Measurements from ENCODE around the gene RGS6. TPM values are rescaled to one million over a fixed set of nuclear protein-coding genes. Genes with fewer than 3 reads are reported as not detected.

The RGS6 gene
- total RNA-seq, 4 donors from 2014 or later: 0.50 to 6.5 (median 4.7) TPM

DNA sequence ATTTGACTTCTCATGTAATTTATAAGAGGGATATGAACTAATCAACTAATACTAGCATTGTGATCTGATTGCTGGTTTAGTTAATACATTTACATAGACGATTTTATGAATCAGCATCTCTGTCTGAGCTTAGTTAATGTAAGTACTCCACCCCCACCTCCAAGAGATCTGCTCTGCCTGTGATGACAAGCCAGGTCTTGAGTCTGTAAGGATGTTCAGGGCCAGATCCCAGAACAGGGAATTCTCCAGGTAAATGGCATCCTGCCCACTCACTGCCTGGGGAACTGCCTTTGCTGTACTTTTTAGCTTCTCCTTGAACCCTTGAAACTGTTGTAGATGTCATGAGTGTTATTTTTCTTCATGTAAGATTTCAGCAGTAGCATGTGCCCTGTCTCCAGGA, 289.8 kb downstream of the RGS6 start:
- Histone ChIP-seq H3K27ac (no peak overlapping the region), H3K4me1 (no peaks in the 10 kb centered on the region), H3K4me3 (no peak overlapping the region), H3K9me3 (peaks cover 0 to 6% (median 0%) of the 10 kb centered on the region in 3 donors), H3K36me3 (no peaks in the 10 kb centered on the region), H3K27me3 (no peaks in the 10 kb centered on the region)
- 73 to 83% methylated on average over 1 of the region's 1 CpG for WGBS, 2 donors (ENCODE audit: low coverage in 1 of 2)
- TF ChIP-seq EP300 (IDR thresholded peaks at IDR 0.05) (no peak), POLR2AphosphoS5 (IDR thresholded peaks at IDR 0.05) (no peak), POLR2A (IDR thresholded peaks at IDR 0.05) (no peak)
- TF ChIP-seq, protein P1, sequence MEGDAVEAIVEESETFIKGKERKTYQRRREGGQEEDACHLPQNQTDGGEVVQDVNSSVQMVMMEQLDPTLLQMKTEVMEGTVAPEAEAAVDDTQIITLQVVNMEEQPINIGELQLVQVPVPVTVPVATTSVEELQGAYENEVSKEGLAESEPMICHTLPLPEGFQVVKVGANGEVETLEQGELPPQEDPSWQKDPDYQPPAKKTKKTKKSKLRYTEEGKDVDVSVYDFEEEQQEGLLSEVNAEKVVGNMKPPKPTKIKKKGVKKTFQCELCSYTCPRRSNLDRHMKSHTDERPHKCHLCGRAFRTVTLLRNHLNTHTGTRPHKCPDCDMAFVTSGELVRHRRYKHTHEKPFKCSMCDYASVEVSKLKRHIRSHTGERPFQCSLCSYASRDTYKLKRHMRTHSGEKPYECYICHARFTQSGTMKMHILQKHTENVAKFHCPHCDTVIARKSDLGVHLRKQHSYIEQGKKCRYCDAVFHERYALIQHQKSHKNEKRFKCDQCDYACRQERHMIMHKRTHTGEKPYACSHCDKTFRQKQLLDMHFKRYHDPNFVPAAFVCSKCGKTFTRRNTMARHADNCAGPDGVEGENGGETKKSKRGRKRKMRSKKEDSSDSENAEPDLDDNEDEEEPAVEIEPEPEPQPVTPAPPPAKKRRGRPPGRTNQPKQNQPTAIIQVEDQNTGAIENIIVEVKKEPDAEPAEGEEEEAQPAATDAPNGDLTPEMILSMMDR (IDR thresholded peaks at IDR 0.05): no peak
- no peak for ATAC-seq

DNA sequence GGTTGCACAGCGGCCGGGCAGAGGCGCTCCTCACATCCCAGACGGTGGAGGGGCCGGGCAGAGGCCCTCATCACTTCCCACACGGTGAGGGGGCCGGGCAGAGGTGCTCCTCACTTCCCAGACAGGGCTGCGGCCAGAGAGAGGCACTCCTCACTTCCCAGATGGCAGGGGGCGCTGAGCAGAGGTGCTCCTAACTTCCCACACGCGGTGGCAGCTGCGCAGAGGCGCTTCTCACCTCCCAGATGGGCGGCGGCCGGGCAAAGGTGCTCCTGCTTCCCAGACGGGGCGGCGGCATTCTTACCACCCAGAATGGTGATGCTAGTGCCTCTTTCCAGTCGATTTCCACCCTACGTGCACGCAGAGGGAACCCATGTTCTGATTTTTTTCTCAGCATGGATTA, 304.4 kb downstream of the RGS6 start:
- WGBS, 2 donors (ENCODE audit: low coverage in 1 of 2): 95 to 100% methylated on average over 2 to 6 of the region's 22 CpGs
- Histone ChIP-seq H3K27ac (no peak overlapping the region), H3K27me3 (no peaks in the 10 kb centered on the region), H3K4me1 (no peaks in the 10 kb centered on the region), H3K36me3 (no peaks in the 10 kb centered on the region), H3K4me3 (no peak overlapping the region), H3K9me3 (no peaks in the 10 kb centered on the region)
- no peak for ATAC-seq
- no peak for TF ChIP-seq POLR2A (IDR thresholded peaks at IDR 0.05)
- no peak for TF ChIP-seq EP300 (IDR thresholded peaks at IDR 0.05)
- TF ChIP-seq, protein P1 (IDR thresholded peaks at IDR 0.05): no peak
- no peak for TF ChIP-seq POLR2AphosphoS5 (IDR thresholded peaks at IDR 0.05)

DNA sequence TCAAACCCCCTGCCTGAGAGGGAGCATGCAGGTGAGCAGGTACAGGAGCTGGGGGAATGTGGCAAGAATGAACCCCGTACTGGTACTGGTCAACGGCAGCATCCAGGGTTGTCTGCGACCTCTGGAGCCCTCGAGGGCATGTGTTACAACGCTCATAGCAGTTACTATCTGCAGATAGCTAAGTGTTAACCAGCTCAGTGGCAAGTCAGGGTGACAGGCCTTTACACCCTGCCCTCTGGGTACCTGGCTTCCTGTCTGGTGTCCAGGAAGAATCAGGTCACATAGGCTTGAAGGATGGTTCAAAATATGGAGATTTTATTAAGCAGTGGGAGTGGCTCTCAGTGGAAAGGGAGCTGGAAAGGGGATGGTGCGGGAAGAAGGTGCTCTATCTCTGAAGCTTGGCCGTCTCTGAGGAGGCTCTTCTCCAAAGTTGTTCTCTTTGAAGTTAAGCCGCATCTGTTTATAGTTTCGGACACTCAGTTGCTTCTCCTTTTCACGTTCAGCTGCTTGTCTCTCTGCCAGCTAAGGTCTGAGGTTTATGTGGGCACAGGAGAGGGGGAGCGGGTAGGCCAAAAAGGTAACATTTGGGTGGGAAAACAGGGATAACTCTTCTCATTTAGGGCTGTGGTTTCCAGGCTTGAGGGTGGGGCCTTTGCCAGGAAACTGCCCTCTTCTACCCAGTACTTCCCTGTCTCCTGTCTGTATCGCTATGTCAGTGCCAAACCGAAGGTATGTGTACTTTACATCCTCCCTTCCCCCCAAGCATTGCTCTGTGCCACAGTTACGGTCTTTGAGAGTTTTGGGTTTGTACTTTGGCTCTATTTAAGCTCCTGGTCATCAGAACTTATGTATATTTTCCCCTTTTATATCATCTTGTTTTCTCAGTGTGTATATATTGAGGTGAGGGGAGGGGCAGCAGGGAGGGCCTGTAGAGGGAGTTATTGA, 305.8 kb downstream of the RGS6 start:
- WGBS, 2 donors (ENCODE audit: low coverage in 1 of 2): 81 to 88% methylated on average over 5 to 8 of the region's 14 CpGs
- H3K4me1 ChIP-seq: peaks cover 0 to 1% (median 0%) of the 10 kb centered on the region in 3 donors
- no peak overlapping the region for H3K4me3 ChIP-seq
- no peaks in the 10 kb centered on the region for H3K27me3 ChIP-seq
- no peak overlapping the region for H3K27ac ChIP-seq
- TF ChIP-seq, protein P1 (IDR thresholded peaks at IDR 0.05): no peak
- TF ChIP-seq POLR2AphosphoS5 (IDR thresholded peaks at IDR 0.05) (no peak), POLR2A (IDR thresholded peaks at IDR 0.05) (no peak), EP300 (IDR thresholded peaks at IDR 0.05) (no peak)
- H3K36me3 ChIP-seq: no peaks in the 10 kb centered on the region
- H3K9me3 ChIP-seq: no peaks in the 10 kb centered on the region
- no peak for ATAC-seq

DNA sequence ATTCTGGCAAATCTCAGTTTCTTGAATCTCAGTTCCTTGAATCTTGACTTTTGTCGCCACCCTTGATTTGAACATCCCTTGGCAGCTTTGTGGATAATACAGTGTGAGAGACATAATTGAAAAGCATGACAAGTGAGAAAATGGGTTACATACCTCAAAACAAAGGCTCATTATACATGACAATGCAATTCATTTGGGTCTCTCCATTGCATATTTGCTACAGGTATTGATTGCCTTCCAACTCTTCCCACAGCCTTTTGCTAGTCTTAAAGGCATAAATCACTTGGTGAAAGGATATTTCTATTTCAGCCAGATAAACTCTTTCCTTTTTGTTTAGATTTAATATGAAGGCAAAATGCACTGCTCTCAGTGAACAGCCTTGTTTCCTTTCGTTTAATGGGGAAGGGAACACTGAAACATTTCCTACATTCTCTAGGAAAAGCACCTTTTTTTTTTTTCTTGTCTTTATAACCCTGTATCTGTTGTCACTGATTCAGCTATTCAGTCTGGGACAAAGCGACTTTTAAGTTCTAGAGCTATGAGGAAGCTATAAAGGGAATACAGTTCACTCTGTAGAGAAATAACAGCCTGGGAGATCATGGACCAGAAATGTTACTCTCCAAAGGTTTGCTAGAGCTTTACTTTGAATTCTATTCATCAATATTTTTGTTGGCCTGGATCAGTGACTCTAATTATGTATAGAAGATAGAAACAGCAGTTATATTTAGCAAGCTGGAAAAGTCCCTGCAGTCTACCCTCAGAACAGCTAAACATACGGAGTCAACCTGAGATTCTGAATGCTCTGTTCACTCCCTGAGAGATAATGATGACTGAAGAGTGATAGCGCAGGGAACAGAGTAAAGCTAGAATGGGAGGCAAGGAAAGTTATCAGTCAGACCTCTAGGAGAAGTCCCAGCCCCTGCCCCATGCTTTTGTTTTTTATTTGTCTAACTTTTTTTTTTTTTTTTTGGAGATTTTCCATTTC, 311.4 kb downstream of the RGS6 start:
- Histone ChIP-seq H3K36me3 (no peaks in the 10 kb centered on the region), H3K27ac (no peak overlapping the region), H3K9me3 (no peaks in the 10 kb centered on the region), H3K4me1 (peaks cover 0 to 14% (median 0%) of the 10 kb centered on the region in 3 donors), H3K4me3 (no peak overlapping the region), H3K27me3 (no peaks in the 10 kb centered on the region)
- 35 to 36% methylated on average over 5 of the region's 5 CpGs for WGBS, 2 donors (ENCODE audit: low coverage in 1 of 2)
- no peak for TF ChIP-seq EP300 (IDR thresholded peaks at IDR 0.05)
- TF ChIP-seq, protein P1 (IDR thresholded peaks at IDR 0.05): no peak
- TF ChIP-seq POLR2A (IDR thresholded peaks at IDR 0.05): no peak
- TF ChIP-seq POLR2AphosphoS5 (IDR thresholded peaks at IDR 0.05): no peak
- no peak for ATAC-seq
